ENCODE measurements around the gene SHOX. TPM values are rescaled to one million over a fixed set of nuclear protein-coding genes. Genes with fewer than 3 reads are reported as not detected.
A peak's percentile ranks its signal among the peaks of the same experiment; 100 is the strongest.
"Not testable (repeated sequence)": the region's sequence is repeated elsewhere in the genome, so short reads cannot be mapped to it uniquely, and the experiment has no call there.

SHOX gene
- total RNA-seq, 1 donor from 2014 or later = not detected

GRCh38 chrX:623599-624315, 6.8 kb upstream of the SHOX start:
- intact Hi-C loops (cut with DNase I) = no loop called here
- H3K4me3 ChIP-seq = no peak overlapping the region
- H3K4me1 ChIP-seq = peaks cover 7% of the 10 kb centered on the region
- no peaks in the 10 kb centered on the region for H3K27me3 ChIP-seq
- H3K9me3 ChIP-seq = no peaks in the 10 kb centered on the region
- H3K27ac ChIP-seq = no peak overlapping the region
- peak; percentile 64 to 79 for DNase-seq (ENCODE audit: extremely low spot score in 2 of 2)
- no peaks in the 10 kb centered on the region for H3K36me3 ChIP-seq
- TF ChIP-seq POLR2A (IDR thresholded peaks at IDR 0.05) (no peak), CTCF (IDR thresholded peaks at IDR 0.05) (no peak), POLR2AphosphoS5 (IDR thresholded peaks at IDR 0.05; ENCODE audit: insufficient read depth in 1 of 2, low read depth in 1 of 2) (no peak)

GRCh38 chrX:625137-625691, 5.4 kb upstream of the SHOX start:
- intact Hi-C loops (cut with DNase I) = no loop called here
- Histone ChIP-seq H3K4me3 (no peak overlapping the region), H3K9me3 (no peaks in the 10 kb centered on the region), H3K36me3 (no peaks in the 10 kb centered on the region), H3K27ac (no peak overlapping the region), H3K4me1 (peaks cover 7% of the 10 kb centered on the region), H3K27me3 (no peaks in the 10 kb centered on the region)
- TF ChIP-seq POLR2A (IDR thresholded peaks at IDR 0.05) = no peak
- TF ChIP-seq CTCF (IDR thresholded peaks at IDR 0.05) = no peak
- TF ChIP-seq POLR2AphosphoS5 (IDR thresholded peaks at IDR 0.05; ENCODE audit: insufficient read depth in 1 of 2, low read depth in 1 of 2) = no peak
- peak in 1 of 2 donors; percentile 12 for DNase-seq (ENCODE audit: extremely low spot score in 2 of 2)

GRCh38 chrX:626047-626446, 4.5 kb upstream of the SHOX start:
- H3K27ac ChIP-seq; H3K27me3 ChIP-seq; H3K4me3 ChIP-seq; H3K9me3 ChIP-seq; DNase-seq (ENCODE audit: extremely low spot score in 2 of 2); H3K4me1 ChIP-seq; intact Hi-C loops (cut with DNase I); H3K36me3 ChIP-seq: not testable (repeated sequence)

GRCh38 chrX:626745-627509, 3.7 kb upstream of the SHOX start:
- Histone ChIP-seq H3K27me3 (no peaks in the 10 kb centered on the region), H3K36me3 (no peaks in the 10 kb centered on the region), H3K27ac (no peak overlapping the region), H3K4me3 (no peak overlapping the region), H3K4me1 (peaks cover 7% of the 10 kb centered on the region), H3K9me3 (no peaks in the 10 kb centered on the region)
- DNase-seq (ENCODE audit: extremely low spot score in 2 of 2) = peak; percentile 32 to 67
- TF ChIP-seq CTCF (IDR thresholded peaks at IDR 0.05) (no peak), POLR2AphosphoS5 (IDR thresholded peaks at IDR 0.05; ENCODE audit: insufficient read depth in 1 of 2, low read depth in 1 of 2) (no peak), POLR2A (IDR thresholded peaks at IDR 0.05) (no peak)
- intact Hi-C loops (cut with DNase I) = no loop called here

GRCh38 chrX:627510-627981, 3.0 kb upstream of the SHOX start:
- DNase-seq (ENCODE audit: extremely low spot score in 2 of 2) = peak; percentile 62 to 64
- no peak for TF ChIP-seq POLR2AphosphoS5 (IDR thresholded peaks at IDR 0.05; ENCODE audit: insufficient read depth in 1 of 2, low read depth in 1 of 2)
- TF ChIP-seq CTCF (IDR thresholded peaks at IDR 0.05) = no peak
- peaks cover 7% of the 10 kb centered on the region for H3K4me1 ChIP-seq
- H3K36me3 ChIP-seq = no peaks in the 10 kb centered on the region
- intact Hi-C loops (cut with DNase I) = no loop called here
- no peaks in the 10 kb centered on the region for H3K9me3 ChIP-seq
- no peaks in the 10 kb centered on the region for H3K27me3 ChIP-seq
- H3K4me3 ChIP-seq = no peak overlapping the region
- no peak overlapping the region for H3K27ac ChIP-seq
